ENCODE data around the gene MCM8. TPM values are rescaled to one million over a fixed set of nuclear protein-coding genes. Genes with fewer than 3 reads are reported as not detected.

Gene MCM8
- total and polyA plus RNA-seq, 7 donors: 1.8 to 8.0 (median 5.6) TPM

- Histone ChIP-seq H3K4me3 (no peak overlapping the region), H3K9me3 (no peaks in the 10 kb centered on the region), H3K36me3 (peaks cover 0 to 35% (median 6%) of the 10 kb centered on the region in 4 donors), H3K4me1 (no peaks in the 10 kb centered on the region), H3K27me3 (no peaks in the 10 kb centered on the region), H3K27ac (peak overlapping the region in 1 of 4 donors; percentile 35)
- intact Hi-C loops (cut with DNase I): no loop called here
- TF ChIP-seq POLR2AphosphoS5 (IDR thresholded peaks at IDR 0.05) (no peak), CTCF (IDR thresholded peaks at IDR 0.05) (no peak), POLR2A (IDR thresholded peaks at IDR 0.05) (no peak)
- WGBS, 2 donors: 90 to 91% methylated on average over 3 of the region's 3 CpGs
- no peak for DNase-seq
These were observed 40.5 kb downstream of the MCM8 start for GRCh38 chr20:5990946-5991345.

GRCh38 chr20:5991623-5992441 is 41.4 kb downstream of the MCM8 start:
- no peaks in the 10 kb centered on the region for H3K4me1 ChIP-seq
- H3K4me3 ChIP-seq: no peak overlapping the region
- no peaks in the 10 kb centered on the region for H3K9me3 ChIP-seq
- no peaks in the 10 kb centered on the region for H3K27me3 ChIP-seq
- no peak for DNase-seq
- WGBS, 2 donors: 50 to 72% methylated on average over 2 of the region's 2 CpGs
- peaks cover 0 to 35% (median 3%) of the 10 kb centered on the region in 4 donors for H3K36me3 ChIP-seq
- TF ChIP-seq EP300 (IDR thresholded peaks at IDR 0.05): no peak
- no peak for TF ChIP-seq POLR2A (IDR thresholded peaks at IDR 0.05)
- TF ChIP-seq CTCF (IDR thresholded peaks at IDR 0.05): no peak
- TF ChIP-seq POLR2AphosphoS5 (IDR thresholded peaks at IDR 0.05): no peak
- H3K27ac ChIP-seq: peak overlapping the region in 1 of 4 donors; percentile 35
- intact Hi-C loops (cut with DNase I): no loop called here

- 18 to 34% methylated on average over 1 of the region's 1 CpG for WGBS, 2 donors
- TF ChIP-seq CTCF (IDR thresholded peaks at IDR 0.05) (no peak), POLR2A (IDR thresholded peaks at IDR 0.05) (no peak), POLR2AphosphoS5 (IDR thresholded peaks at IDR 0.05) (no peak), EP300 (IDR thresholded peaks at IDR 0.05) (no peak)
These were observed 46.3 kb downstream of the MCM8 start for GRCh38 chr20:5996765-5997164.

GRCh38 chr20:5999783-6000182 is 49.3 kb downstream of the MCM8 start:
- TF ChIP-seq POLR2A (IDR thresholded peaks at IDR 0.05): no peak
- no peak for TF ChIP-seq POLR2AphosphoS5 (IDR thresholded peaks at IDR 0.05)
- no peak for TF ChIP-seq EP300 (IDR thresholded peaks at IDR 0.05)
- TF ChIP-seq CTCF (IDR thresholded peaks at IDR 0.05): no peak
- Histone ChIP-seq H3K4me3 (no peak overlapping the region), H3K4me1 (no peaks in the 10 kb centered on the region), H3K27ac (no peak overlapping the region), H3K36me3 (peaks cover 0 to 7% (median 3%) of the 10 kb centered on the region in 4 donors), H3K27me3 (no peaks in the 10 kb centered on the region), H3K9me3 (no peaks in the 10 kb centered on the region)
- DNase-seq: no peak
- 95 to 97% methylated on average over 9 of the region's 9 CpGs for WGBS, 2 donors
- intact Hi-C loops (cut with DNase I): no loop called here

More at GRCh38 chr20:5996765-5997164, 46.3 kb downstream of the MCM8 start:
- intact Hi-C loops (cut with DNase I): no loop called here
- H3K9me3 ChIP-seq: no peaks in the 10 kb centered on the region
- no peak for DNase-seq
- H3K27ac ChIP-seq: no peak overlapping the region
- no peak overlapping the region for H3K4me3 ChIP-seq
- no peaks in the 10 kb centered on the region for H3K27me3 ChIP-seq
- peaks cover 0 to 14% (median 3%) of the 10 kb centered on the region in 4 donors for H3K36me3 ChIP-seq
- H3K4me1 ChIP-seq: no peaks in the 10 kb centered on the region

All from sigmoid colon (tissue), 7 donors.